Ishikawa (cell line): ENCODE measurements around the gene RCAN2.

Experiments used
- CEBPB ChIP-seq: IDR thresholded peaks from 2 replicates; pipeline ENCODE4 v1.6.1; 2012
- CREB1 ChIP-seq: IDR thresholded peaks from 2 replicates; pipeline ENCODE4 v1.6.1; 2012; ENCODE audit warnings: low read depth
- EGR1 ChIP-seq: IDR thresholded peaks from 2 replicates; pipeline ENCODE4 v1.6.1; 2012
- EP300 ChIP-seq: IDR thresholded peaks from 2 replicates; pipeline ENCODE4 v1.6.1; 2012; ENCODE audit warnings: borderline replicate concordance
- FOXM1 ChIP-seq: IDR thresholded peaks from 2 replicates; pipeline ENCODE4 v1.6.1; 2012; ENCODE audit warnings: low read depth, borderline replicate concordance
- NFIC ChIP-seq: IDR thresholded peaks from 2 replicates; pipeline ENCODE4 v1.6.1; 2012
- RAD21 ChIP-seq: IDR thresholded peaks from 2 replicates; pipeline ENCODE4 v1.6.1; 2012; ENCODE audit warnings: low read depth
- REST ChIP-seq: IDR thresholded peaks from 2 replicates; pipeline ENCODE4 v1.6.1; 2012; ENCODE audit warnings: low read depth, mild to moderate bottlenecking
- TAF1 ChIP-seq: IDR thresholded peaks from 2 replicates; pipeline ENCODE4 v1.6.1; 2012; ENCODE audit warnings: low read depth, mild to moderate bottlenecking
- TCF12 ChIP-seq: IDR thresholded peaks from 2 replicates; pipeline ENCODE4 v1.6.1; 2012; ENCODE audit warnings: low read depth
- TEAD4 ChIP-seq: IDR thresholded peaks from 2 replicates; pipeline ENCODE4 v1.6.1; 2012
- USF1 ChIP-seq: IDR thresholded peaks from 2 replicates; pipeline ENCODE4 v1.6.1; 2012
- YY1 ChIP-seq: IDR thresholded peaks from 2 replicates; pipeline ENCODE4 v1.6.1; 2012; ENCODE audit warnings: low read depth
- ZBTB7A ChIP-seq: IDR thresholded peaks from 2 replicates; pipeline ENCODE4 v1.6.1; 2012; ENCODE audit warnings: low read depth
- TF ChIP-seq, protein P1 (sequence below): IDR thresholded peaks from 2 replicates; pipeline ENCODE4 v1.6.1; 2012

The RCAN2 gene

GRCh38 chr6:46368169-46368536 is 123.1 kb downstream of the RCAN2 start:
- TF ChIP-seq USF1 (no peak), FOXM1 (no peak), REST (no peak), NFIC (no peak), EGR1 (no peak), TEAD4 (no peak)
- TF ChIP-seq, protein P1, sequence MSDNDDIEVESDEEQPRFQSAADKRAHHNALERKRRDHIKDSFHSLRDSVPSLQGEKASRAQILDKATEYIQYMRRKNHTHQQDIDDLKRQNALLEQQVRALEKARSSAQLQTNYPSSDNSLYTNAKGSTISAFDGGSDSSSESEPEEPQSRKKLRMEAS, result no peak

- TF ChIP-seq EGR1, result no peak
- TF ChIP-seq CREB1, result no peak
- TF ChIP-seq CEBPB, result no peak
- TF ChIP-seq REST, result no peak
- TF ChIP-seq, protein P1, result no peak
- no peak for TF ChIP-seq USF1
- TF ChIP-seq TAF1, result no peak
- no peak for TF ChIP-seq NFIC
- TF ChIP-seq EP300, result no peak
- no peak for TF ChIP-seq RAD21
Measured at GRCh38 chr6:46367354-46368168, 123.7 kb downstream of the RCAN2 start.

DNA sequence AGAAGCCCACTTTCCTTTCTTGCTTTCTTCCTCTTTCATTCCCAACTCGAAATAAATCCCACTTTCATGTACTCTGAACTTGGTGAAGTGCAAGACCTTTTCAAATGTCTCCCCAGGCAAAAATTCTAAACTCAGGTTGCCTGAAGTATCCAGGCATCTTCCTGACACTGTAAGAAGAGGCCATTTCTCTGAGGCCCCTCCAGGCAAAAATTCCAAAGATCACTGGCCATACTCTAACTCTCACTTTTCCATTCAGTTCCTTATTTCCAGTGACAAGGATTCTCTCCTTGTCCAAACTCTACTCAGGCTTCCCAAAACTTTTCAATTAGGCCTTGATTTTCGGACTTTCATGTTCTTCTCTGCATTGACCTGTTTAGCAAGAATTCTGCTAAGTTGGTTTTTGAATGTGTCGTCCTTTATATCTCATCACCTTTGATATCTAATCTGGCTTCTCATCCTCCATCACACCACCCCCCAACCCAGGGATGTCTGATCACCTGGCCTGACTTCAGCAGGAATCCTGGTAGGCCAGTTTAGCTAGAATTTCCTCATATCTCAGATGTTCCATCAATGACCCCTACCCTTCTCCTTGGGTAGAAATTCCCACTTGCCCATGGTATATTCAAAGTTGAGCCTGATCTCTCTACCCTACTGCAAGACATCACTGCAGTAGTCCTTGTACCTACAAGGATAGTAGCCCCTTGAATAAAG is 124.9 kb downstream of the RCAN2 start:
- TF ChIP-seq RAD21, result no peak
- TF ChIP-seq EP300, result no peak
- no peak for TF ChIP-seq YY1
- TF ChIP-seq TCF12, result no peak
- no peak for TF ChIP-seq REST
- no peak for TF ChIP-seq TEAD4
- no peak for TF ChIP-seq NFIC
- no peak for TF ChIP-seq USF1
- no peak for TF ChIP-seq ZBTB7A
- TF ChIP-seq CREB1, result no peak
- no peak for TF ChIP-seq FOXM1
- TF ChIP-seq EGR1, result no peak
- TF ChIP-seq CEBPB, result no peak
- no peak for TF ChIP-seq TAF1
- TF ChIP-seq, protein P1, result no peak

- TF ChIP-seq YY1, result no peak
- TF ChIP-seq EGR1, result no peak
- TF ChIP-seq EP300, result no peak
- TF ChIP-seq FOXM1, result no peak
- no peak for TF ChIP-seq TCF12
- TF ChIP-seq TEAD4, result no peak
- TF ChIP-seq NFIC, result no peak
- no peak for TF ChIP-seq CEBPB
- no peak for TF ChIP-seq TAF1
- TF ChIP-seq ZBTB7A, result no peak
- TF ChIP-seq REST, result no peak
- TF ChIP-seq, protein P1, result no peak
- no peak for TF ChIP-seq USF1
- no peak for TF ChIP-seq CREB1
- no peak for TF ChIP-seq RAD21
Measured at GRCh38 chr6:46357591-46357990, 133.7 kb downstream of the RCAN2 start.
